Fibroblast of peridontal ligament (primary cell): ENCODE data around the gene RALGPS2.

Source experiments
- DNase-seq: peaks from one replicate; pipeline ENCODE4 v3.0.0-alpha.2; 2010; ENCODE audit errors: extremely low read depth

The RALGPS2 gene

GRCh38 chr1:178864326-178864725, 139.3 kb downstream of the RALGPS2 start:
- peak; percentile 44 for DNase-seq

GRCh38 chr1:178867670-178868069, 142.6 kb downstream of the RALGPS2 start:
- peak; percentile 82 for DNase-seq

DNA sequence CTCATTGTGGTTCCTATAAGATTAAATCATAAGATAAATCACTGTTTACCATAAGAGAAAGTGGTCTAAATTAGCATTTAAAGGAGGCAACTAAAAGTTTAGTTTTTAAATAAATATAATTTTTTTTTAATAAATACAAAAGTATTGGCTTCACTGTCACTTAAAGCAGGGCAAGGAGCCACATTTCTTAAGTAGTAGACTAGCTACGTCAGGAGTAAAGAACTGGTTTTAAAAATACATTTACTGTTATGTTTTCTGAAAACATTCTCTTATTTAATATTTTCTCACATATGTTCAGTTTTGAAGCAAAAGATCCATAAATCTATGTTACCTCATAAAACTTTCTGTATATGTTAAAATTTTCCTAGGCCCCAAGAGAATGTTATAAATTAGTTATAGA, 143.7 kb downstream of the RALGPS2 start:
- DNase-seq, result no peak

DNA sequence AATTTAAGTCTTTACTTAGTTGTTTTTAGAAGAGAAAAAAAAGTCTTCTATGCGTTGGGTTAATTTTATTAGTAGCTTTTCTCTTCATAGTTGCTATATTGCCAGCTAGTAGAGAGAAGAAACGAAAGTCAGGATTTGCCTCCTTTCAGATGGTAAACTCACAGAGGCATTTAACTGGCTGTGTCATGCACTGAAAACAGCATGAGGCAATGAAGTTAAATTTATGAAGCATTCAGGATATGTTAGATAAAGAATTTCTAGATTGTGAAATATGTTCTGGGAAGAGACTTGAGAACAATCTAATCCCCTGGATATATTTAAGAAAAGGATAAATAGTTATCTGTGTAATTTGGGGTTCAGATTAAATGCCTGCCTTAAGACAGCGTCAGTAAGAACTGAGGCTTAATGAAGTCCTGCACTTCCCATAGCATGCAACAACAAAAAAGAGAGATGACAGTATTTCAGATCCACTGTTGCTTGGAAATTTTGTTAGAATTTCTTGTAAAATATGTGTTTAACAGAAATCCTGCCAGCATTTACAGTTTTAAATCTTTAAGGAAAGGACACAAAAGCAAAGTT, 144.2 kb downstream of the RALGPS2 start:
- peak; percentile 82 for DNase-seq

- no peak for DNase-seq
Measured at GRCh38 chr1:178870221-178870620, 145.2 kb downstream of the RALGPS2 start.

- DNase-seq, result peak; percentile 76
Measured at GRCh38 chr1:178870944-178871343, 145.9 kb downstream of the RALGPS2 start, which contains the start of gene ANGPTL1. Gene ANGPTL1 (minus strand): TSS chr1:178871077. CDS start chr1:178865776, 5,301 bp downstream.

- DNase-seq, result no peak
Measured at GRCh38 chr1:178871551-178872320, 146.7 kb downstream of the RALGPS2 start.

GRCh38 chr1:178874966-178875365, 149.9 kb downstream of the RALGPS2 start:
- no peak for DNase-seq

- no peak for DNase-seq
Measured at GRCh38 chr1:178875936-178876335, 150.9 kb downstream of the RALGPS2 start.

GRCh38 chr1:178877896-178878295, 152.9 kb downstream of the RALGPS2 start:
- DNase-seq, result no peak

DNA sequence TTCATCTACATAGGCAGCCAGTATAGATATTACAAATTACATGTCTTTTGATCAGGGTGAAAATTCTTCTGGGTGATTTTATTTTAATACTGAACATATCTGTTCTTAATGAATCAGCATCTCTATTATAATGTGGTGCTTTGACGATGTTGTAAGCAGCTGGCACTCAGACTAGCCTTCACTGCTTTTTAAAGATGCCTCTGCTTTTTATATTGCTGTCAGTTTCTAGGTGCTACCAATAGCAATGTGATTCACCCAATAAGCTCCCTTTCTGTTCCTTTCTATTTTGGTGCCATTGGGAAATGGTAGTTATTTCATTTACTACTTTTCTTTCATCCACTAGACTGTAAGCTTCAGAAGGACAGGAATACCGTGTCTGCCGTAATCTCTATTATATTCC, 156.9 kb downstream of the RALGPS2 start:
- no peak for DNase-seq

GRCh38 chr1:178885869-178886268, 160.8 kb downstream of the RALGPS2 start:
- peak; percentile 50 for DNase-seq

DNA sequence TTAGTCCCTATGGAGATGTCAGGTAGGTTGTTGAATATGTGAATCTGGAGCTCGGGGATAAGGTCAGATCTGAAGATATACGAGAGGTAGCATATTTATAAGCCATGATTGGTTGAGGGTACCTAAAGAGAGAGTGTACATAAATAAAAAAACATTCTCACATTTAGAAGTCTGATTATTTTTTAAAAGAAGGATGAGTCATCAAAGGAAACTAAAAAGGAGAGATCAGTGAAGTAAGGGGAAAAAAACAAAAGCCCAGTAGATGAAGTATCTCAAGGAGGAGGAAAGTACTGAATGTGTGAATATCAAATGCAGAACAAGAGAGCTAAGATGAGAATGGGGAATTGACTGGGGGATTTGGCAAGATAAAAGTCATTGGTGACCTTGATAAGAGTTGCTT, 161.5 kb downstream of the RALGPS2 start:
- DNase-seq, result no peak

DNA sequence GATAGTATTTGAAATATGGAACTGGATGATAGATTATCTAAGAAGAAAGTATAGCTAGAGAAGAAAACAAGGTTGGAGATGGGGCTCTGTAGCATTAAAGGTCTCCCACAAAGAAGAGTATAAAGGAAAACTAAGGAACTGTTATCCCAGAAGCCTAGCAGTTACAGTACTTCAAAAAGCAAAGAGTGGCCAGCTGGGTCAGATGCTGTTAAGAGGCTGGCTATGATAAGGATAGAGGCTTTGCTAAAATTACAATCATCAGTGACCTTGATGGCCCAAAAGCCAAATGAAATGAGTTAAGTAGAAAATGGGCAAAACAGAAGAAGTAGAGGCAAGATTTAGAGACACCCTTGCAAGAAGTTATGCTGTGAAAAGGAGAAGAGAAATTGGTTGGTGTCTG, 170.9 kb downstream of the RALGPS2 start:
- DNase-seq, result no peak

- no peak for DNase-seq
Measured at GRCh38 chr1:178898401-178898800, 173.4 kb downstream of the RALGPS2 start.

- no peak for DNase-seq
Measured at GRCh38 chr1:178899402-178899801, 174.4 kb downstream of the RALGPS2 start.

DNA sequence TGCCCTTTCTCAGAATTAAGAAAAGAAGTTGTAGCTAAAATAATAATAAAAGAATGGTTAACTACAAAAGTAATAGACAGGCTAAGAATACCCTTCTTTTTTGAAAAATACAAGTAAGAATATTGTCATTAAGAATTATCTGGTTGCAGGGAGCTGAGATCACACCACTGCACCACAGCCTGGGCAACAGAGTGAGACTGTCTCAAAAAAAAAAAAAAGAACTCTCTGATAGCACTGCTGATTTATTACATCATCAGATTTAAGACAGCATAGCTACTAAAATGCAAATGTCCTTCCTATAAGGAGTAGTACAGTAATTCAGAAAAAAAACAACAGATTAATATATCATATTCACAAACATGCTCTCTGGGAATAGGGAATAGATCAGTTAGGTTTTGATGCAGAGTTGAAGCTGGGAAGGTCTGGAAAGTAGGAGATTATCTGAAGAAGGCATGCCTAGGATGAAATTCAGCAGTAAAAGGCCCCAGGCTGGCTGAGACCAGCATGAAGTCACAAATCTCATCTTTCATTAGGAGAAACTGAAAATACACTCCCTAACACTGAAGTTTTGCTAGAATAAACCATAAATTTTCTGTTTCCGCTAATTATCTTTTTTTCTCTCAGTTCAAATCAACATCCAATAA, 176.6 kb downstream of the RALGPS2 start:
- no peak for DNase-seq

- peak; percentile 93 for DNase-seq
Measured at GRCh38 chr1:178908358-178908757, 183.3 kb downstream of the RALGPS2 start.

DNA sequence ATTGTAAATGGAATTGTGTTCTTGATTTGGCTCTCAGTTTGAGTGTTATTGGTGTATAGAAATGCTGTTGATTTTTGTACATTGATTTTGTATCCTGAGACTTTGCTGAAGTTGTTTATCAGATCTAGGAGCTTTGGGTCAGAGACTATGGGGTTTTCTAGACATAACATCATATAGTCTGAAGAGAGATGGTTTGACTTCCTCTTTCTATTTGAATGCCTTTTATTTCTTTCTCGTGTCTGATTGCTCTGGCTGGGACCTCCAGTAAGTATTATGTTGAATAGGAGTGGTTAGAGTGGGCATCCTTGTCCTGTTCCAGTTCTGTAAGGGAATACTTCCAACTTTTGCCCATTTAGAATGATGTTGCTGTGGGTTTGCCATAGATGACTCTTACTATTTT, 185.0 kb downstream of the RALGPS2 start:
- DNase-seq, result no peak

- DNase-seq, result peak; percentile 30
Measured at GRCh38 chr1:178912597-178912996, 187.6 kb downstream of the RALGPS2 start.

GRCh38 chr1:178916448-178917174, 191.6 kb downstream of the RALGPS2 start:
- no peak for DNase-seq

DNA sequence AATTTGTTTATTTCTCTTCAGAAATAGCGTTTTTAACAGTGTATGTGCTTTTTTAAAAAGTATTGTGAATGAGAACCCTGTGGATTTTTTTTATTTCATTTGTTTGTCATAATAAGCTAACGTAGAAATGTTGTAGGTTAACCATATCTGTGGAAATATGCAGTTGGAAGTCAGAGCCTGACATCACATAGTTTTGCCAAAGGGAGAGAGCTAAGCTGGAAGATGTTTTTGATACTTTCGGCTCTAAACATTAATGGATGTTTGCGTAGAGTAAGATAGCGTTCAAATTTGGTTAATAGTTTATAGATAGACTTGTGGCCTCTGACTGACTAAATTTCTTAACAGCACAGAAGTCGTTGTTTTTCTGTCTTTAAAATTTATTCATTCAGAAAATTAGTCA, 193.3 kb downstream of the RALGPS2 start:
- no peak for DNase-seq
